Measurements from ENCODE around the gene RNU7-1.

GRCh38 chr12:6921996-6922946, 21.3 kb upstream of the RNU7-1 start:
- TF ChIP-seq CTCF (IDR thresholded peaks at IDR 0.05) (no peak), POLR2A (IDR thresholded peaks at IDR 0.05) (no peak)

All from Peyer's patch (tissue), 4 donors.